Activated CD4-positive, alpha-beta T cell treated with anti-CD3 and anti-CD28 coated beads, Interleukin-2, amount 10 ng/mL, durations not matched to agents 24 days and 14 days (primary cell): Measurements from ENCODE around the gene ISG20L2. TPM values are rescaled to one million over a fixed set of nuclear protein-coding genes. Genes with fewer than 3 reads are reported as not detected.

Experiments used
- DNase-seq: peaks from one replicate; pipeline ENCODE4 v3.0.0; 2022
- H3K27ac Mint-ChIP-seq: one replicate; pipeline ENCODE4 v1.8.0; 2022; ENCODE audit warnings: mild to moderate bottlenecking, mixed read lengths
- H3K27me3 Mint-ChIP-seq: one replicate; pipeline ENCODE4 v1.8.0; 2022; ENCODE audit warnings: mixed read lengths
- H3K36me3 Mint-ChIP-seq: one replicate; pipeline ENCODE4 v1.8.0; 2022; ENCODE audit warnings: low read depth, mild to moderate bottlenecking, mixed read lengths
- H3K4me1 Mint-ChIP-seq: one replicate; pipeline ENCODE4 v1.8.0; 2021; ENCODE audit warnings: mixed read lengths
- H3K4me3 Mint-ChIP-seq: one replicate; pipeline ENCODE4 v1.8.0; 2022; ENCODE audit warnings: mild to moderate bottlenecking, moderate library complexity, mixed read lengths
- H3K9me3 Mint-ChIP-seq: one replicate; pipeline ENCODE4 v1.8.0; 2021; ENCODE audit warnings: mixed read lengths
- intact Hi-C: fragments of 100-400 bp; cut with micrococcal nuclease; formaldehyde crosslinking; loops from one replicate; pipeline ENCODE4 v1.15.1; 2023
- total RNA-seq: library from RNA; stranded (reverse); gene quantifications from 2 replicates; pipeline ENCODE4 v1.2.3, GENCODE V29; 2022

Gene ISG20L2
- total RNA-seq, 1 donor from 2014 or later: 75.4 TPM

DNA sequence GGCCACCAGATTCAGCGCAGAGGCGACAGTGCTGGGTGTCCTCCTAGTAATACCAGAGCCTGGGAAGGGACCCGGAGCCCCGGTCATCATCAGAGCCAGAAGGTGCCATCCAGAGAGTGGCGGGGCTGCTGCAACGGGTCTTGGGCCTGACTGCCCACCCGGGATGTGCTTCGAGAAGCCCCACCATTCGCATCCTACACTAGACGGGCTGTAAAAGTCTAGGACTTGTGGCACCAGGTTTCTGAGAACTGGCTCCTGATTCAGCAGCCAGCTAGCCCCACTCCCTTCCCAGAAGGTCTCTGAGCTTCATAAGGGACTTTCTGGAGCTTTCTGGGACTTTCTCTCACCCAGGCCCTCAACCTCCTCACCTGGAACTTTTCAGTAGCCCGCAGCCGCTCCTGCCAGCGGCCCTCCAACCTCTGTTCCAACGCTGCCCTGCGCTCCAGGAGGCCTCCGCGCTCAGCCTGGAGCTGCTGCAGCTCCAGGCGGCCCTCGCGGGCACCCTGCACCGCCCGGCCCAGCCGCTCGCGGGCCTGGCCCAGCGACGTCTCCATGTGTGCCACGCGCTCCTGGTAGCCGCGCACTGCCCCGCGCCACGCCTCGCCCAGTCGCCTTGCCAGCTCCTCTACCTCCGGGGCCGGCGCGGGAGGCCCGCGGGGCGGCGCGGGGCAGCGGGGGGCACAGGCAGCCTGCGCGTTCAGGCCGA lies 52.3 kb downstream of the ISG20L2 start:
- Mint-ChIP-seq H3K4me3 (no peak overlapping the region), H3K4me1 (peaks cover 13% of the 10 kb centered on the region), H3K27me3 (peaks cover 84% of the 10 kb centered on the region), H3K36me3 (no peaks in the 10 kb centered on the region), H3K9me3 (no peaks in the 10 kb centered on the region), H3K27ac (no peak overlapping the region)
- intact Hi-C loops: loop anchor here (2.0 to 5.0 kb wide), 2 partner anchors 15 to 244 kb away; no protein-coding TSS in a partner anchor
- DNase-seq: no peak

DNA sequence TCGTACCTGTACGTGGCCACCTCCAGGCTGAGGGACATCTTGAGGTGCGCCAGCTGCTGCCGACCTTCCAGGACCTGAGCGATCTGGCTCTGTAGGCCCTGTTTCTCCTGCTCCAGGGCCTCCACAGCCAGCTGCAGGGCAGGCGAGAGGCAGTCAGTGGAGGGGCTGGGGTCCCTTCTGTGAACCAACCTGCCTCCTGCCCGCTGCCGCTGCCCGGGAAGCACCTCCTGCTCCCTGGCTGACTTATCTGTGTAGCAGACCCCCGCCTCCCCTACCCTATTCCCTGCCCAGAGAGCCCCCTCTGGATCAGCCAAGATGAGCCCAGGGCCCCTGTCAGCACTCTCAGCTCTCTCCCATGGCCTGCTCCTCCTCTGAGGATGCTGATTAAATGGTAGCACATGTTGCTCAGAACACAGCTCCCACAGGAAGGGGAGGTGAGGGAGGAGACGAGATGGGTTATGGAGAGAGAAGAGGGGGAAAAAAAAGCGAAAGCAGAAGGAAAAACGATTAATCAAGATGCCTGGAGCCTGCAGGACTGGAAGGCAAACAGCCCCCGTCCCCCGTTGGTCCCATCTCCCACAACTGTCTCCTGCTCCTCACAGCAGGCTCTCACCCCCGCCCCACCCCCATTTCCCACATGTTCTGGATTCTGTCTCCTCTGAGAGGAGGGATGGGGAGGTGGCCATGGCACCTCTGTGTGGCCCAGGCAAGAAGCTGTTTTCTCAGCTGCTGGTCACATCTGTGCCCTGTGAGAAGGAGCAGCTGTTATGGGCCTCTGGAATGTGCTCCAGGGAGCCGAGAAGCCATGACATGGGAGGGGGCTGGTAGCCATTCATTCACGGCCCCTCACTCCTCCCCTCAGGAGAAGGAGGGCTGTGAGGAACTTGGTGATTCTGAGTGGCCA lies 53.1 kb downstream of the ISG20L2 start:
- DNase-seq: no peak
- Mint-ChIP-seq H3K36me3 (no peaks in the 10 kb centered on the region), H3K27ac (no peak overlapping the region), H3K27me3 (peaks cover 81% of the 10 kb centered on the region), H3K9me3 (no peaks in the 10 kb centered on the region), H3K4me1 (peaks cover 13% of the 10 kb centered on the region), H3K4me3 (no peak overlapping the region)
- intact Hi-C loops: loop anchor here (2.0 to 5.0 kb wide), 2 partner anchors 15 to 243 kb away; no protein-coding TSS in a partner anchor

DNA sequence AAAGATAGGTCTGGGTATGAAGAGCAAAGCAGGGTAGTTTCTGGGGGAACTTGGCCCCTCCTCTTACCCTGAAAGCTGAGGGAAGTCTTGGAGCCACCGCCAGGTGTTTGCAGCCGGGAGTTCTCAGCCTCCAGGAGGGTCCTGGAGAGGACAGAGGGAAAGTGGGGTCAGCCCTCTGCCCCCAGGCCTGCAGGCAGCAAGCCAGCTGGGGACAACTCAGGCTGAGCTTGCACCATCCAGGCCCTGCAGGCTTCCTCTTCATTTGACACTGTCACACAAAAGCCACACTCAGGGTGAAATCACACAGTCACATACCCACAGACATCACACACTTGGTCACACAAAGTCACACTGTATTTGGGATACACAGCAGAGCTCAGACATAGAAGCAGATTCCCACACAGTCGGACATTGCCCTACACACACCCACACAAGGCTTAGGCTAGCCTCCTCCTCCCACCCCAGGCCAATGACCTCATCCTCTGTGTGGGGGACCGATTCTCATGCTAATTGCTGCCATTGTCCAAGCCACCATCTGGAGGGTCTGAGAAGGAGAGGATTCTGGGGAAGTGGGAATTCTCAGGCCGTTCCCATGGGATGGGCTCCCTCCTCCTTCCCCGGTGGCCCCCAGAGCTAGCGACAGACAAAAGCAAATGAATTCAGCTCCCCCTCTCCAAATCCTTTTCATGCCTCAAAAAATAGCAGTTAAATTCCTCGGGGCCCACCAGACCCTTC lies 55.0 kb downstream of the ISG20L2 start:
- H3K36me3 Mint-ChIP-seq: no peaks in the 10 kb centered on the region
- H3K4me3 Mint-ChIP-seq: no peak overlapping the region
- H3K27ac Mint-ChIP-seq: no peak overlapping the region
- H3K9me3 Mint-ChIP-seq: no peaks in the 10 kb centered on the region
- peaks cover 65% of the 10 kb centered on the region for H3K27me3 Mint-ChIP-seq
- peaks cover 13% of the 10 kb centered on the region for H3K4me1 Mint-ChIP-seq
- DNase-seq: no peak
- intact Hi-C loops: no loop called here

Other genes starting within 250 kb of the ISG20L2 start
- 29.7 and 29.8 TPM in 2 replicates for gene MEF2D, start 228.0 kb downstream of the ISG20L2 start, total RNA-seq
- gene IQGAP3, start 156.2 kb downstream of the ISG20L2 start, total RNA-seq: 10.5 and 11.2 TPM in 2 replicates
- gene TTC24, start 149.0 kb downstream of the ISG20L2 start, total RNA-seq: 4.6 and 5.4 TPM in 2 replicates
- gene NAXE, start 137.0 kb downstream of the ISG20L2 start, total RNA-seq: 84.1 and 90.2 TPM in 2 replicates
- 99.0 and 99.2 TPM in 2 replicates for gene GPATCH4, start 127.3 kb downstream of the ISG20L2 start, total RNA-seq
- gene HAPLN2, start 109.4 kb downstream of the ISG20L2 start, total RNA-seq: not detected in 2 replicates
- gene BCAN, start 86.6 kb downstream of the ISG20L2 start, total RNA-seq: not detected in 2 replicates
- 0.05 TPM in 2 replicates for gene NES, start 51.4 kb downstream of the ISG20L2 start, total RNA-seq
- gene CRABP2, start 23.2 kb downstream of the ISG20L2 start, total RNA-seq: 0.62 and 1.4 TPM in 2 replicates
- gene METTL25B, start 297 bp downstream of the ISG20L2 start, total RNA-seq: 35.9 and 40.5 TPM in 2 replicates
- gene MRPL24, start 12.3 kb upstream of the ISG20L2 start, total RNA-seq: 134 and 135 TPM in 2 replicates
- gene HDGF, start 22.9 kb upstream of the ISG20L2 start, total RNA-seq: 360 and 367 TPM in 2 replicates
- 106 and 120 TPM in 2 replicates for gene PRCC, start 38.8 kb upstream of the ISG20L2 start, total RNA-seq
- 277 and 282 TPM in 2 replicates for gene SH2D2A, start 88.1 kb upstream of the ISG20L2 start, total RNA-seq
- 0.68 and 0.71 TPM in 2 replicates for gene INSRR, start 130.4 kb upstream of the ISG20L2 start, total RNA-seq
- gene NTRK1, start 132.1 kb upstream of the ISG20L2 start, total RNA-seq: 54.3 and 61.2 TPM in 2 replicates
- 0.09 and 0.21 TPM in 2 replicates for gene PEAR1, start 165.0 kb upstream of the ISG20L2 start, total RNA-seq
- not detected in 2 replicates for gene LRRC71, start 191.9 kb upstream of the ISG20L2 start, total RNA-seq